HG02938 (cell line): Measurements from ENCODE around the gene PSMB5.

Source experiments
- ATAC-seq: cut with Tn5 transposase; IDR thresholded peaks from one replicate; pipeline ENCODE4 v1.9.1; 2021; ENCODE audit warnings: mild to moderate bottlenecking, moderate library complexity; ENCODE audit not compliant: unreplicated experiment

Gene PSMB5

GRCh38 chr14:23034498-23035302 lies at the start of gene PSMB5:
PSMB5 (minus strand) TSS chr14:23034900; CDS start chr14:23034881, 19 bp downstream.
- ATAC-seq = peak; percentile 95

GRCh38 chr14:23080474-23080873 lies 45.8 kb upstream of the PSMB5 start:
- no peak for ATAC-seq

GRCh38 chr14:23079716-23080115 lies 45.0 kb upstream of the PSMB5 start:
- no peak for ATAC-seq

- ATAC-seq = no peak
These were observed 44.0 kb upstream of the PSMB5 start for GRCh38 chr14:23078692-23079116.

GRCh38 chr14:23077962-23078361 lies 43.3 kb upstream of the PSMB5 start:
- no peak for ATAC-seq

- ATAC-seq = no peak
These were observed 42.2 kb upstream of the PSMB5 start for GRCh38 chr14:23076785-23077408.

GRCh38 chr14:23074906-23075305 lies 40.2 kb upstream of the PSMB5 start:
- no peak for ATAC-seq

- no peak for ATAC-seq
These were observed 37.3 kb upstream of the PSMB5 start for GRCh38 chr14:23071921-23072539.

- peak; percentile 68 for ATAC-seq
These were observed 36.7 kb upstream of the PSMB5 start for GRCh38 chr14:23071244-23071920.

GRCh38 chr14:23070262-23071129 lies 35.8 kb upstream of the PSMB5 start:
- ATAC-seq = no peak

GRCh38 chr14:23069413-23069806 lies 34.7 kb upstream of the PSMB5 start:
- ATAC-seq = no peak

GRCh38 chr14:23068789-23069412 lies 34.2 kb upstream of the PSMB5 start:
- ATAC-seq = peak; percentile 62

GRCh38 chr14:23067847-23068788 lies 33.4 kb upstream of the PSMB5 start:
- no peak for ATAC-seq

GRCh38 chr14:23066855-23067744 lies 32.4 kb upstream of the PSMB5 start:
- ATAC-seq = no peak

- no peak for ATAC-seq
These were observed 31.7 kb upstream of the PSMB5 start for GRCh38 chr14:23066368-23066767.

GRCh38 chr14:23063601-23064000 lies 28.9 kb upstream of the PSMB5 start:
- ATAC-seq = no peak

- ATAC-seq = no peak
These were observed 27.3 kb upstream of the PSMB5 start for GRCh38 chr14:23062002-23062401.
